B cell (primary cell): ENCODE results near the gene LRRC43. TPM values are rescaled to one million over a fixed set of nuclear protein-coding genes. Genes with fewer than 3 reads are reported as not detected.

ENCODE experiments used
- ATAC-seq: fragments of 200-7000 bp; cut with Tn5 transposase; one replicate; pipeline ENCODE4 v1.10.0; 2021; ENCODE audit warnings: low read depth, mild to moderate bottlenecking, moderate number of reproducible peaks, moderate library complexity
- CTCF ChIA-PET: fragments of 350-600 bp; sonication (Branson Sonifier 250); formaldehyde crosslinking; loops from one replicate; lab custom pipeline; 2021; ENCODE audit warnings: antibody characterized with exemption, inconsistent platforms; lab: Charles Lee
- POLR2A ChIA-PET: fragments of 350-600 bp; sonication (Branson Sonifier 250); formaldehyde crosslinking; loops from one replicate; lab custom pipeline; 2021; ENCODE audit warnings: antibody characterized with exemption; lab: Charles Lee
- DNase-seq: peaks from one replicate; pipeline ENCODE4 v3.0.0; 2013
- H2AFZ ChIP-seq: 2 replicates; pipeline ENCODE4 v1.6.1; 2012; ENCODE audit warnings: mild to moderate bottlenecking, low read depth, low read length; ENCODE audit not compliant: insufficient read depth, poor library complexity, severe bottlenecking
- H3K27ac ChIP-seq, 2 donors: 1 replicate in 1 of 2; 2 replicates in 1 of 2; pipeline ENCODE4 v1.5.1; 2012 to 2013; ENCODE audit warnings: low read length in 2 of 2, mild to moderate bottlenecking in 2 of 2, moderate library complexity in 1 of 2
- H3K27me3 ChIP-seq, 4 experiments: fragments of 200-600 bp in 1 of 4; sonication (generic) in 1 of 4; replicated peaks in 1 of 4; 1 replicate in 2 of 4; 2 replicates in 2 of 4; pipeline versions ENCODE4 v1.6.1 to v1.7.0; 2013 to 2016; ENCODE audit warnings: low read length in 3 of 4, mild to moderate bottlenecking in 2 of 4, mixed read lengths in 1 of 4, moderate library complexity in 1 of 4; ENCODE audit not compliant: insufficient read depth in 4 of 4, control insufficient read depth in 3 of 4; ENCODE audit errors: control extremely low read depth in 1 of 4
- H3K36me3 ChIP-seq, 2 experiments: replicated peaks in 1 of 2; 1 replicate in 1 of 2; 2 replicates in 1 of 2; pipeline versions ENCODE4 v1.6.1 to v1.7.1; 2013; ENCODE audit warnings: low read length in 1 of 2; ENCODE audit not compliant: insufficient read depth in 2 of 2, control insufficient read depth in 1 of 2; ENCODE audit errors: control extremely low read depth in 1 of 2, extremely low read depth in 1 of 2
- H3K4me1 ChIP-seq, 2 donors: fragments of 200-600 bp in 1 of 2; sonication (generic) in 1 of 2; 1 replicate in 1 of 2; 2 replicates in 1 of 2; pipeline versions ENCODE4 v1.5.1 to v1.6.1; 2013 to 2017; ENCODE audit warnings: low read length in 2 of 2; ENCODE audit not compliant: control insufficient read depth in 2 of 2, insufficient read depth in 2 of 2
- H3K4me2 ChIP-seq: replicated peaks from 2 replicates; pipeline ENCODE3; 2012; ENCODE audit warnings: mild to moderate bottlenecking, low read depth, low read length; ENCODE audit not compliant: poor library complexity, severe bottlenecking
- H3K4me3 ChIP-seq, 5 experiments: fragments of 200-600 bp in 1 of 5; sonication (generic) in 1 of 5; 1 replicate in 3 of 5; 2 replicates in 2 of 5; pipeline versions ENCODE4 v1.5.1 to v1.7.0; 2011 to 2016; ENCODE audit warnings: low read length in 4 of 5, mild to moderate bottlenecking in 4 of 5, low read depth in 2 of 5, control low read depth in 1 of 5, moderate library complexity in 1 of 5; ENCODE audit not compliant: insufficient read depth in 1 of 5; ENCODE audit errors: control extremely low read depth in 1 of 5, extremely low read depth in 1 of 5
- H3K79me2 ChIP-seq: fragments of 200-600 bp; sonication (generic); one replicate; pipeline ENCODE4 v1.6.0; 2016; ENCODE audit warnings: low read length; ENCODE audit not compliant: control insufficient read depth, insufficient read depth
- H3K9ac ChIP-seq: fragments of 200-600 bp; sonication (generic); 2 replicates; pipeline ENCODE4 v1.6.1; 2017; ENCODE audit warnings: mild to moderate bottlenecking, low read length, moderate library complexity
- H3K9me3 ChIP-seq, 3 donors: one replicate each; pipeline versions ENCODE4 v1.6.1 to v1.7.1; 2013; ENCODE audit warnings: low read length in 2 of 3; ENCODE audit not compliant: control insufficient read depth in 2 of 3, insufficient read depth in 1 of 3; ENCODE audit errors: control extremely low read depth in 1 of 3
- H4K20me1 ChIP-seq: 2 replicates; pipeline ENCODE4 v1.6.0; 2012; ENCODE audit warnings: mild to moderate bottlenecking, low read length; ENCODE audit not compliant: insufficient read depth, control insufficient read depth, poor library complexity, severe bottlenecking
- H3K27ac Mint-ChIP-seq: one replicate; pipeline ENCODE4 v1.8.0; 2021; ENCODE audit warnings: mixed read lengths
- H3K27me3 Mint-ChIP-seq: one replicate; pipeline ENCODE4 v1.8.0; 2021; ENCODE audit warnings: mixed read lengths
- H3K4me1 Mint-ChIP-seq: one replicate; pipeline ENCODE4 v1.8.0; 2021; ENCODE audit warnings: mixed read lengths
- H3K4me3 Mint-ChIP-seq: one replicate; pipeline ENCODE4 v1.8.0; 2021; ENCODE audit warnings: mixed read lengths
- H3K9me3 Mint-ChIP-seq: one replicate; pipeline ENCODE4 v1.8.0; 2022; ENCODE audit warnings: mixed read lengths; ENCODE audit not compliant: insufficient read depth
- CTCF ChIP-seq: fragments of 200-600 bp; IDR thresholded peaks from one replicate; pipeline ENCODE4 v1.8.0; 2022; ENCODE audit warnings: antibody characterized with exemption, mild to moderate bottlenecking
- EZH2 ChIP-seq: IDR thresholded peaks from 2 replicates; pipeline ENCODE4 v1.6.1; 2012; ENCODE audit warnings: borderline replicate concordance, low read depth, mild to moderate bottlenecking, moderate library complexity, low read length; ENCODE audit not compliant: insufficient read depth, poor library complexity, severe bottlenecking
- WGBS: methylation state at CpG from one replicate; pipeline ENCODE4 v1.1.5; 2013; ENCODE audit warnings: missing lambda C conversion rate; ENCODE audit not compliant: insufficient coverage; 5-methylcytosine and 5-hydroxymethylcytosine counted together
- intact Hi-C: fragments of 100-400 bp; cut with micrococcal nuclease; formaldehyde crosslinking; loops from one replicate; pipeline ENCODE4 v1.10.0; 2022
- polyA plus RNA-seq: library from polyadenylated mRNA; depleted of rRNA; stranded (reverse); fragments of >200 nt; gene quantifications from 2 replicates; pipeline ENCODE4 v1.2.3, GENCODE V29; 2012
- total RNA-seq, 2 donors: library from RNA; stranded (reverse); fragments of 120-200 nt in 1 of 2; gene quantifications; 1 replicate in 1 of 2; 2 replicates in 1 of 2; pipeline versions ENCODE4 v1.2.3 to v1.2.4, GENCODE V29; 2013 to 2022

Gene LRRC43
- total and polyA plus RNA-seq, 2 donors (not counting 1 experiment from before 2014, with no cell fraction given) = not detected

DNA sequence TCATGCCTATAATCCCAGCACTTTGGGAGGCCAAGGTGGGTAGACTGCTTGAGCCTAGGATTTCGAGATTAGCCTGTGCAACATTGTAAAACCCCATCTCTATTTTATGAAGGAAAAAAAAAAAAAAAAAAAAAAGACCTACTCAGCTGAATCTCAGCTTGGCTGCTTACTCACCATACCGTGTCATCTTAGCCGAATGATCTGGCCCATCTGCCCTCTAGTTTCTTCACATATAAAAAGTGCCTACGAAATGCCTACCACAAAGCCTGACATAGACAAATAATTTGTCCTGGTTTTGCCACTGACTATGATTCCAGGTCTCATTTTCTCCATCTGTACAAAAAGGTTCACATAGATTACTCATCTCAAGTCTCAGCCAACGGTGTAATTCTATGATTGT is 32.8 kb downstream of the LRRC43 start:
- peaks cover 4 to 84% of the 10 kb centered on the region in 2 experiments for H3K36me3 ChIP-seq
- WGBS = 95% methylated on average over 2 of the region's 5 CpGs

DNA sequence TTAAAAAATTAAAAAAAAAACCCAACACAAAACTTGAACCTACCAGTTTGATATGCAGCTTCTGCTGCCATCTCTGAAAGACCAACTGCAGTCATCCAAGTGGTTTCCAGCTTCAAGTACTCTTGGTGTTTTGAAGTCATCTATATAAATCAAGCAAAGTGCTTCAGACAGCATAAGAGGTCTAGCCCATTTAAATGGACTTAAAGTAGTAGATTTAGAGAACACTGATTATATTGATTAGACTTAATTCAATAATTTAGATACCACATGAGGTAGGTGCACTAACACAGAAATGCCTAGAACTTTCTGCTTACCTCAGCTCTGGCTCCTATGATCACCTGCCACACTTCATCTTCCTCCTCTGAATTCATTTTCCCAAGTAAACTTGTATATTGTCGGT is 33.5 kb downstream of the LRRC43 start:
- no peak for ATAC-seq
- intact Hi-C loops = no loop called here
- H3K9me3 Mint-ChIP-seq = no peaks in the 10 kb centered on the region
- H3K27me3 Mint-ChIP-seq = no peaks in the 10 kb centered on the region
- DNase-seq = no peak
- peaks cover 4 to 91% of the 10 kb centered on the region in 2 experiments for H3K36me3 ChIP-seq
- H3K9ac ChIP-seq = no peak overlapping the region
- H3K4me3 Mint-ChIP-seq = no peak overlapping the region
- no peak overlapping the region for H2AFZ ChIP-seq
- H3K4me1 Mint-ChIP-seq = peaks cover 4% of the 10 kb centered on the region
- H3K27me3 ChIP-seq = no peaks in the 10 kb centered on the region
- ChIA-PET POLR2A (no interaction called here), CTCF (no interaction called here)
- H3K9me3 ChIP-seq = no peaks in the 10 kb centered on the region
- TF ChIP-seq CTCF (no peak), EZH2 (no peak)
- H3K4me1 ChIP-seq = no peaks in the 10 kb centered on the region
- H3K4me2 ChIP-seq = no peak overlapping the region
- H3K4me3 ChIP-seq = no peak overlapping the region
- no CpG with 5 or more reads among the region's 1 CpG for WGBS
- H3K27ac ChIP-seq = no peak overlapping the region
- peaks cover 39% of the 10 kb centered on the region for H3K79me2 ChIP-seq
- H3K27ac Mint-ChIP-seq = no peak overlapping the region
- peaks cover 37% of the 10 kb centered on the region for H4K20me1 ChIP-seq

More for the DNA sequence above, 32.8 kb downstream of the LRRC43 start:
- Histone ChIP-seq H3K4me3 (no peak overlapping the region), H3K9me3 (no peaks in the 10 kb centered on the region), H4K20me1 (peaks cover 31% of the 10 kb centered on the region), H3K4me1 (no peaks in the 10 kb centered on the region), H3K9ac (no peak overlapping the region), H3K27ac (no peak overlapping the region), H3K79me2 (peaks cover 32% of the 10 kb centered on the region), H3K27me3 (no peaks in the 10 kb centered on the region), H2AFZ (no peak overlapping the region), H3K4me2 (no peak overlapping the region)
- Mint-ChIP-seq H3K27ac (no peak overlapping the region), H3K4me1 (peaks cover 3% of the 10 kb centered on the region), H3K9me3 (no peaks in the 10 kb centered on the region), H3K4me3 (no peak overlapping the region), H3K27me3 (no peaks in the 10 kb centered on the region)
- intact Hi-C loops = no loop called here
- DNase-seq (no peak), ATAC-seq (no peak)
- ChIA-PET CTCF (no interaction called here), POLR2A (interaction anchor here (0.6 kb wide), 1 partner anchor 269 kb away, joined by 4 read pairs; no protein-coding TSS in a partner anchor)
- TF ChIP-seq CTCF (no peak), EZH2 (no peak)
